GM21528 (cell line): Measurements from ENCODE around the gene DOCK4.

Experiments used
- ATAC-seq: cut with Tn5 transposase; IDR thresholded peaks from one replicate; pipeline ENCODE4 v1.9.1; 2021; ENCODE audit warnings: mild to moderate bottlenecking, moderate library complexity; ENCODE audit not compliant: unreplicated experiment, low FRiP score

Gene DOCK4

GRCh38 chr7:111842491-111842890 lies 363.7 kb downstream of the DOCK4 start:
- no peak for ATAC-seq

GRCh38 chr7:111841596-111842205 lies 364.5 kb downstream of the DOCK4 start:
- no peak for ATAC-seq

GRCh38 chr7:111840528-111840927 lies 365.7 kb downstream of the DOCK4 start:
- no peak for ATAC-seq

GRCh38 chr7:111839261-111839660 lies 366.9 kb downstream of the DOCK4 start:
- no peak for ATAC-seq

GRCh38 chr7:111836592-111836991 lies 369.6 kb downstream of the DOCK4 start:
- ATAC-seq, result no peak

- ATAC-seq, result no peak
These were observed 371.1 kb downstream of the DOCK4 start for GRCh38 chr7:111835066-111835465.

GRCh38 chr7:111834367-111834766 lies 371.8 kb downstream of the DOCK4 start:
- no peak for ATAC-seq

- no peak for ATAC-seq
These were observed 372.7 kb downstream of the DOCK4 start for GRCh38 chr7:111833466-111833865.

GRCh38 chr7:111832174-111832573 lies 374.0 kb downstream of the DOCK4 start:
- ATAC-seq, result no peak

- ATAC-seq, result no peak
These were observed 377.0 kb downstream of the DOCK4 start for GRCh38 chr7:111829221-111829620.

- no peak for ATAC-seq
These were observed 378.2 kb downstream of the DOCK4 start for GRCh38 chr7:111827863-111828504.

GRCh38 chr7:111825046-111825445 lies 381.2 kb downstream of the DOCK4 start:
- ATAC-seq, result no peak

- ATAC-seq, result no peak
These were observed 382.4 kb downstream of the DOCK4 start for GRCh38 chr7:111823826-111824225.

- ATAC-seq, result no peak
These were observed 385.2 kb downstream of the DOCK4 start for GRCh38 chr7:111821046-111821445.

- ATAC-seq, result no peak
These were observed 385.6 kb downstream of the DOCK4 start for GRCh38 chr7:111820621-111821020.

- no peak for ATAC-seq
These were observed 386.1 kb downstream of the DOCK4 start for GRCh38 chr7:111820121-111820520.

GRCh38 chr7:111815354-111815753 lies 390.8 kb downstream of the DOCK4 start:
- ATAC-seq, result no peak

GRCh38 chr7:111813306-111813705 lies 392.9 kb downstream of the DOCK4 start:
- no peak for ATAC-seq

- no peak for ATAC-seq
These were observed 400.0 kb downstream of the DOCK4 start for GRCh38 chr7:111806232-111806631.

GRCh38 chr7:111803015-111803758 lies 403.0 kb downstream of the DOCK4 start:
- no peak for ATAC-seq

- no peak for ATAC-seq
These were observed 403.9 kb downstream of the DOCK4 start for GRCh38 chr7:111802194-111802772.
